ENCODE results near the gene ERF.

- no peak for TF ChIP-seq CTCF (IDR thresholded peaks at IDR 0.05)
- no peak for TF ChIP-seq POLR2A (IDR thresholded peaks at IDR 0.05)
Observed at GRCh38 chr19:42247640-42248199, 7.2 kb downstream of the ERF start.

Data from sigmoid colon (tissue), 3 donors.